GM12878 (cell line): Measurements from ENCODE around the gene FCGR2B. TPM values are rescaled to one million over a fixed set of nuclear protein-coding genes. Genes with fewer than 3 reads are reported as not detected.
A peak's percentile ranks its signal among the peaks of the same experiment; 100 is the strongest.

Experiments
- ATAC-seq: fragments of 200-7000 bp; cut with Tn5 transposase; 3 replicates; pipeline ENCODE4 v1.9.1; 2020; ENCODE audit warnings: mild to moderate bottlenecking, moderate library complexity
- BruUV-seq: library from RNA; stranded (reverse); fragments of 400-500 nt; replicated peaks from 2 replicates; lab custom pipeline; 2021; lab: Mats Ljungman, UMichigan
- CTCF ChIA-PET: fragments of 300-600 bp; sonication (Branson Sonifier 250); formaldehyde crosslinking; extraction: SDS; loops from one replicate; lab custom pipeline; 2021; ENCODE audit warnings: inconsistent platforms; lab: Yijun Ruan, JAX
- POLR2A ChIA-PET: fragments of 350-600 bp; formaldehyde crosslinking; extraction: SDS; loops from one replicate; lab custom pipeline; 2021; ENCODE audit warnings: inconsistent platforms; lab: Charles Lee
- RAD21 ChIA-PET: fragments of 300-600 bp; sonication (Branson Sonifier 250); formaldehyde crosslinking; loops from one replicate; lab custom pipeline; 2023; ENCODE audit warnings: antibody characterized with exemption; ENCODE audit not compliant: unreplicated experiment; lab: Charles Lee
- SMC1A ChIA-PET: fragments of 300-600 bp; sonication (Branson Sonifier 250); formaldehyde crosslinking; loops from one replicate; lab custom pipeline; 2023; ENCODE audit not compliant: unreplicated experiment, uncharacterized antibody; lab: Charles Lee
- DNase-seq: peaks from one replicate; pipeline ENCODE4 v3.0.0-alpha.2; 2011; ENCODE audit warnings: low read depth, low spot score
- FAIRE-seq: peaks from 3 replicates; lab custom pipeline; 2011; peaks lifted over from hg19 to GRCh38; lab: Jason Lieb, UNC
- H2AFZ ChIP-seq: 2 replicates; pipeline ENCODE4 v1.6.0; 2011; ENCODE audit warnings: low read depth, low read length, control low read depth; ENCODE audit not compliant: control insufficient read depth
- H3K27ac ChIP-seq: 2 replicates; pipeline ENCODE4 v1.5.1; 2011; ENCODE audit warnings: control low read depth; ENCODE audit not compliant: control insufficient read depth, insufficient read depth
- H3K27me3 ChIP-seq, 2 experiments: replicated peaks in 1 of 2; 2 replicates each; pipeline versions ENCODE4 v1.6.0 to v1.6.1; 2011; ENCODE audit warnings: low read length in 1 of 2; ENCODE audit not compliant: control insufficient read depth in 2 of 2, insufficient read depth in 2 of 2
- H3K36me3 ChIP-seq, 2 experiments: 2 replicates each; pipeline ENCODE4 v1.5.1; 2011; ENCODE audit warnings: low read length in 1 of 2; ENCODE audit not compliant: control insufficient read depth in 2 of 2, insufficient read depth in 2 of 2
- H3K4me1 ChIP-seq: 2 replicates; pipeline ENCODE4 v1.6.1; 2011; ENCODE audit warnings: mild to moderate bottlenecking, low read length, moderate library complexity, mixed read lengths; ENCODE audit not compliant: control insufficient read depth, insufficient read depth
- H3K4me2 ChIP-seq: 2 replicates; pipeline ENCODE4 v1.6.0; 2011; ENCODE audit warnings: control low read depth; ENCODE audit not compliant: control insufficient read depth, insufficient read depth
- H3K4me3 ChIP-seq: fragments of 200-600 bp; sonication (generic); 2 replicates; pipeline ENCODE4 v1.5.1; 2016
- H3K79me2 ChIP-seq: 2 replicates; pipeline ENCODE4 v1.6.0; 2011; ENCODE audit warnings: low read length; ENCODE audit not compliant: control insufficient read depth, insufficient read depth
- H3K9ac ChIP-seq: 2 replicates; pipeline ENCODE4 v1.8.0; 2011; ENCODE audit warnings: low read length, control low read depth, mixed read lengths; ENCODE audit not compliant: control insufficient read depth, insufficient read depth
- H3K9me3 ChIP-seq: replicated peaks from 3 replicates; pipeline ENCODE4 v1.5.1; 2011; ENCODE audit warnings: mild to moderate bottlenecking, low read length; ENCODE audit not compliant: control insufficient read depth, insufficient read depth
- H4K20me1 ChIP-seq: 2 replicates; pipeline ENCODE4 v1.6.0; 2011; ENCODE audit not compliant: control insufficient read depth, insufficient read depth
- IKZF1 ChIP-seq: fragments of 450-650 bp; conservative IDR thresholded peaks from 2 replicates; pipeline ENCODE4 v1.6.1; 2017; ENCODE audit warnings: antibody characterized with exemption, mild to moderate bottlenecking
- RUNX3 ChIP-seq: IDR thresholded peaks from 2 replicates; pipeline ENCODE4 v1.6.1; 2012; ENCODE audit warnings: low read length, inconsistent platforms
- STAT3 ChIP-seq: IDR thresholded peaks from 2 replicates; pipeline ENCODE4 v1.6.1; 2011; ENCODE audit warnings: low read depth, low read length, improper control_type of control experiment
- TARDBP ChIP-seq: IDR thresholded peaks from 2 replicates; pipeline ENCODE4 v1.6.1; 2016; ENCODE audit warnings: borderline replicate concordance
- WRNIP1 ChIP-seq: IDR thresholded peaks from 2 replicates; pipeline ENCODE4 v1.6.1; 2011; ENCODE audit warnings: low read depth, low read length, improper control_type of control experiment, borderline replicate concordance
- YY1 ChIP-seq: IDR thresholded peaks from 2 replicates; pipeline ENCODE4 v1.6.1; 2011; ENCODE audit warnings: low read depth, mild to moderate bottlenecking, low read length
- WGBS: methylation state at CpG from one replicate; pipeline ENCODE4 v1.1.6; 2016; ENCODE audit warnings: low lambda C conversion rate; ENCODE audit not compliant: insufficient replicate concordance, insufficient coverage; ENCODE audit errors: missing lambda C conversion rate; 5-methylcytosine and 5-hydroxymethylcytosine counted together
- in situ Hi-C: fragments of 300-500 bp; cut with MboI; formaldehyde crosslinking; loops from 9 replicates; pipeline ENCODE4 v1.14.3; 2018; ENCODE audit warnings: mixed read lengths
- intact Hi-C: fragments of 100-400 bp; cut with micrococcal nuclease; formaldehyde crosslinking; loops from one replicate; pipeline ENCODE4 v1.14.2; 2022; ENCODE audit not compliant: unreplicated experiment
- polyA plus RNA-seq, 11 experiments: library from polyadenylated mRNA; depleted of rRNA in 4 of 11; unstranded in 6 of 11; stranded (reverse) in 5 of 11; fragments of >200 nt; fragmentation: Nextera tagmentation in 4 of 11; fragmentation: Illumina TruSeq in 1 of 11; extraction: Ambion mirVana in 4 of 11; extraction: Trizol in 1 of 11; gene quantifications; 1 replicate in 1 of 11; 2 replicates in 10 of 11; pipeline versions ENCODE4 v1.2.1 to v1.2.3, GENCODE V29; 2011 to 2016; ENCODE audit warnings: inconsistent platforms in 2 of 11, missing spikeins in 2 of 11, low read depth in 1 of 11
- total RNA-seq, 4 experiments: library from RNA; depleted of rRNA in 3 of 4; stranded (reverse); fragments of >200 nt in 3 of 4; fragmentation: Illumina TruSeq in 1 of 4; extraction: Trizol in 1 of 4; gene quantifications; 2 replicates each; pipeline versions ENCODE4 v1.2.1 to v1.2.3, GENCODE V29; 2013 to 2021
- TF ChIP-seq, protein P1 (sequence below): fragments of 450-650 bp; IDR thresholded peaks from 2 replicates; pipeline ENCODE4 v1.6.1; 2017; ENCODE audit warnings: mild to moderate bottlenecking, low read depth, inconsistent platforms; ENCODE audit not compliant: poor library complexity, severe bottlenecking

Gene FCGR2B
- total and polyA plus RNA-seq, 10 of the 15 experiments (the other 5 are each of a cell fraction or from before 2014, with no cell fraction given) = 76.6 to 216 (median 108) TPM

DNA sequence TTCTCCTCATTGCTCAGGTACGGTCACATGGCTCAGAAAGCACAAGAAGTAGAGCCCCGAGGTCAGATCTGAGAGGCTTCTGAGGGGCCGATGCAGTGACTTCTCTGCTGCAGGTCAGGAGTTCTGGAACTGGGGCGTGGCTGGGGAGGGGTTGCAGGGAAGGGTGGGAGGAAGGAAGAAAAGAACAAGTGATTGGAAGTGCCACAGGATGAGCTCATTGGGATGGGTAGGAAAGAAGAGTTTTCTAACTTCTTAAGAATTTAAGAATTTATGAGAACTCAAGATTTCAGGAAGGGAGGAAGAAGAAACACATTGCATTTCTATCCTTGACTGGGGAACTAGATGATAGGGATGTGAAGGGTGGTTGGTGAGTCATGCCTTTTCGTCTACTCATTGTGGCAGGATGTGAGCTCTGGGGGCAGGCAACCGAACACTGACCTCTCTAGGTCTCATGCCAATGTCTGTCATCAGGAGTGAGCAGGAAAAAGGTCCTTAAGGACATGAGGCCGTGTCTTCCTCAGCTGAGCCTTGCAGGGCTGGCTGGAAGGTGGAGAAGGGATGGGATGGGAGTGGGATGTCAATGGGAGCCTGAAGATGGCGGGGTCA lies 58.9 kb downstream of the FCGR2B start:
- H3K79me2 ChIP-seq = peaks cover 11% of the 10 kb centered on the region
- H3K27ac ChIP-seq = no peak overlapping the region
- intact Hi-C loops (no loop called here), in situ Hi-C loops (no loop called here)
- H3K27me3 ChIP-seq = no peaks in the 10 kb centered on the region
- peak overlapping the region; percentile 7; the same call in 1 of the 2 replicates for H3K4me2 ChIP-seq
- SMC1A ChIA-PET = interaction anchor here (0.7 to 1.6 kb wide), 4 partner anchors 11 to 14 kb away, joined by 3 to 5 read pairs (median 4); partner anchors contain the start of gene FCRLA
- 49% methylated on average over 8 of the region's 8 CpGs for WGBS
- ATAC-seq (no peak), DNase-seq (no peak), FAIRE-seq (no peak)
- no peak overlapping the region for H3K4me3 ChIP-seq
- H3K4me1 ChIP-seq = peaks cover 53% of the 10 kb centered on the region
- no peaks in the 10 kb centered on the region for H3K36me3 ChIP-seq
- H4K20me1 ChIP-seq = no peaks in the 10 kb centered on the region
- no peak overlapping the region for H3K9ac ChIP-seq
- CTCF ChIA-PET = no interaction called here
- RAD21 ChIA-PET = interaction anchor here (1.3 kb wide), 1 partner anchor 15 kb away, joined by 3 read pairs; no protein-coding TSS in a partner anchor
- TF ChIP-seq RUNX3 (peak; percentile 17; the same call in 1 of the 2 replicates), TARDBP (no peak), STAT3 (no peak), WRNIP1 (no peak), IKZF1 (peak; percentile 18; the same call in 1 of the 2 replicates), YY1 (no peak)
- TF ChIP-seq, protein P1, sequence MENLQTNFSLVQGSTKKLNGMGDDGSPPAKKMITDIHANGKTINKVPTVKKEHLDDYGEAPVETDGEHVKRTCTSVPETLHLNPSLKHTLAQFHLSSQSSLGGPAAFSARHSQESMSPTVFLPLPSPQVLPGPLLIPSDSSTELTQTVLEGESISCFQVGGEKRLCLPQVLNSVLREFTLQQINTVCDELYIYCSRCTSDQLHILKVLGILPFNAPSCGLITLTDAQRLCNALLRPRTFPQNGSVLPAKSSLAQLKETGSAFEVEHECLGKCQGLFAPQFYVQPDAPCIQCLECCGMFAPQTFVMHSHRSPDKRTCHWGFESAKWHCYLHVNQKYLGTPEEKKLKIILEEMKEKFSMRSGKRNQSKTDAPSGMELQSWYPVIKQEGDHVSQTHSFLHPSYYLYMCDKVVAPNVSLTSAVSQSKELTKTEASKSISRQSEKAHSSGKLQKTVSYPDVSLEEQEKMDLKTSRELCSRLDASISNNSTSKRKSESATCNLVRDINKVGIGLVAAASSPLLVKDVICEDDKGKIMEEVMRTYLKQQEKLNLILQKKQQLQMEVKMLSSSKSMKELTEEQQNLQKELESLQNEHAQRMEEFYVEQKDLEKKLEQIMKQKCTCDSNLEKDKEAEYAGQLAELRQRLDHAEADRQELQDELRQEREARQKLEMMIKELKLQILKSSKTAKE = no peak
- BruUV-seq = no TSS peak
- H3K9me3 ChIP-seq = no peaks in the 10 kb centered on the region
- POLR2A ChIA-PET = interaction anchor here (0.8 to 1.1 kb wide), 2 partner anchors 12 to 15 kb away, joined by 3 to 5 read pairs; no protein-coding TSS in a partner anchor
- no peak overlapping the region for H2AFZ ChIP-seq
